ENCODE data around the gene VEZT.

GRCh38 chr12:95349291-95349690 is 131.7 kb downstream of the VEZT start:
- TF ChIP-seq MAX (IDR thresholded peaks at IDR 0.05): no peak
- TF ChIP-seq SP1 (IDR thresholded peaks at IDR 0.05): no peak
- TF ChIP-seq REST (IDR thresholded peaks at IDR 0.05): no peak
- no peak for TF ChIP-seq HNF4A (conservative IDR thresholded peaks at IDR 0.05)
- no peak for TF ChIP-seq CTCF (IDR thresholded peaks at IDR 0.05; ENCODE audit: low read depth, low read length, missing input control)
- no peak for TF ChIP-seq EGR1 (IDR thresholded peaks at IDR 0.05; ENCODE audit: low read depth in 2 of 2)
- no peak for TF ChIP-seq ATF3 (IDR thresholded peaks at IDR 0.05)
- TF ChIP-seq TAF1 (conservative IDR thresholded peaks at IDR 0.05): no peak
- TF ChIP-seq GABPA (IDR thresholded peaks at IDR 0.05 in 1 of 2, conservative IDR thresholded peaks at IDR 0.05 in 1 of 2): no peak
- no peak for TF ChIP-seq FOXA1 (IDR thresholded peaks at IDR 0.05)
- no peak for TF ChIP-seq RAD21 (IDR thresholded peaks at IDR 0.05)
- no peak for TF ChIP-seq JUND (IDR thresholded peaks at IDR 0.05)
- no peak for TF ChIP-seq YY1 (IDR thresholded peaks at IDR 0.05)

Data from liver (tissue), 3 donors.